SKM-1 treated with dmso at 0.1 percent for 144 hours (cell line): ENCODE results near the gene AOC2.
"Not testable (repeated sequence)": the region's sequence is repeated elsewhere in the genome, so short reads cannot be mapped to it uniquely, and the experiment has no call there.

Experiments
- DNase-seq: peaks from one replicate; lab custom pipeline; 2025; ENCODE audit not compliant: unreplicated experiment; lab: John Stamatoyannopoulos, UW

The AOC2 gene

GRCh38 chr17:42853597-42853967, 9.2 kb downstream of the AOC2 start:
- no peak for DNase-seq

GRCh38 chr17:42853968-42854790, 9.8 kb downstream of the AOC2 start:
- no peak for DNase-seq

GRCh38 chr17:42855048-42855596, 10.7 kb downstream of the AOC2 start:
- no peak for DNase-seq

- not testable (repeated sequence) for DNase-seq
These were observed 11.7 kb downstream of the AOC2 start for GRCh38 chr17:42856093-42856492.

GRCh38 chr17:42856516-42856915, 12.1 kb downstream of the AOC2 start:
- not testable (repeated sequence) for DNase-seq

DNA sequence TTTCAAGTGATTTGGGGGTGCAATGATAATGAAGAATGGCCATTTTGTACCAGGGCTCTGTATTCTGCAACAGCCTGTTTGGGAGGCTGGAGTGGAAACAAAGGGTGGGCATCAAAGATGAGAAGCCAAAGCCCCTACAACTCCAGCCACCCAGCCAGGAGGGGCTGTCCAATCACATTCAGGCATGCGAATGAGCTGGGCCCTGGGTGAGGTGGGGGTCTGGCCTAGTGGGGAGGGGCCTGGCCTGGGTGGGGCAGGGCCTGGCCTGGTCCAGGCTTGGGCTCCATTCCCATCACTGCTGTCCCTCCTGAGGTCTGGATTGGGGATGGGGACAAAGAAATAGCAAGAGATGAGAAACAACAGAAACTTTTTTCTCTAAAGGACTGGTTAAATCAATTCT, 13.0 kb downstream of the AOC2 start:
- DNase-seq = no peak

- DNase-seq = no peak
These were observed 21.3 kb downstream of the AOC2 start for GRCh38 chr17:42865638-42866094.

DNA sequence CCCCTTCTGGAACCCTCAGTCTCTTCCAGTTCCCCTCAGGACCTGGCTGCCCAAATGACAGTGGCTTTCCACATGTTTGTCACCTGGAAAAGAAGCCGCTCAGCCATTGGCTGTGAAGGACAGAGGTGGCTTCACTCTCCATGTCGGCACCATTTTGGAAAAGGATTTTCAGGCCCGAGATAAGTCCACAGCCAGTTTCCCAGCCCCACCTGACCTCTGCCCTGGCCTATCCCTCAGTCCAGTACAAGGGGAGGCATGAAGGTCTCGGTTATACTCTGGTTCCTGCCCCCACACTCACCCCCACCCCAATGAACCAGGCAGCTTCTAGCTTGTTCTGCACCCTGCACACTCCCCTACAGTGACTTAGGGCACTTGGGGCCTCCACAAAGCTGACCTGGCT, 21.8 kb downstream of the AOC2 start:
- DNase-seq = no peak

DNA sequence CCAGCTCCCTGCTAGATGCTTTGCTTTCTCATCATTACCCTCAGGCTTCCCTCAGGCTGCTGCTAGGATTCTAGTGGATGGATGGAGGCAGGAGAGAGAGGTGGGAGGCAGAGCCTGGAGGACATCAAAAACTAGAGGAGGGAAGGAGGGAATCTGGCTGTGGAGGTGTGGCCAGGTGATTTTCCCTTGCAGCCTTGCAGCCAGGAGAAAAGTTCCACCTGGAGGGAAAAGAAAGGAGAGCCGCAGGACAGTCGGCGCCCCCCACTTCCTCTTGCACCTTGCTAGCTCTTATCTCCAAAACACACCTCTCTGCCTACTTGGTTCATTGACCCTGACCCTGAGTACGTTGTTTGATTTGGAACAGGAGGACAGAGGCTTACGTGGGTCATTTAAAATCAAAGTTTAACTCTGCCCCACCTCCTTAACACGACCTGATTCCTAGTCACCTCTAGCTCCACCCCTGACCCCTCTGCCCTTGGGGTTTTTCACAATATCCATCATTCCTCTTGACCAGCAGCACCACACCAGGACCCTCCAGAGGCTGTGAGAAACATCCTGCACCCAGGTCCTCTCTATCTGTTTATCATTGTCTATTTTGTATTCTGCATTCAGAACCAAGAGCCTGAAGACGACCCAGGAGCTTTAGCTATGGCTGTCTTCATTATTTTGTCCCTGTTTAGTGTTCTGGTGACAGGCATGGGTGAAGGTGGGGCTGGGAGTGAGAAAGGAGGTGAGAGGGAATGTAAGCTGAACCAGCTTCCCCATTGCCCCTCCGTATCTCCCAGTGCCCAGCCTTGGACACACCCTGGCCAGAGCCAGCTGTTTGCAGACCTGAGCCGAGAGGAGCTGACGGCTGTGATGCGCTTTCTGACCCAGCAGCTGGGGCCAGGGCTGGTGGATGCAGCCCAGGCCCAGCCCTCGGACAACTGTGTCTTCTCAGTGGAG, 22.5 kb downstream of the AOC2 start:
- no peak for DNase-seq

DNA sequence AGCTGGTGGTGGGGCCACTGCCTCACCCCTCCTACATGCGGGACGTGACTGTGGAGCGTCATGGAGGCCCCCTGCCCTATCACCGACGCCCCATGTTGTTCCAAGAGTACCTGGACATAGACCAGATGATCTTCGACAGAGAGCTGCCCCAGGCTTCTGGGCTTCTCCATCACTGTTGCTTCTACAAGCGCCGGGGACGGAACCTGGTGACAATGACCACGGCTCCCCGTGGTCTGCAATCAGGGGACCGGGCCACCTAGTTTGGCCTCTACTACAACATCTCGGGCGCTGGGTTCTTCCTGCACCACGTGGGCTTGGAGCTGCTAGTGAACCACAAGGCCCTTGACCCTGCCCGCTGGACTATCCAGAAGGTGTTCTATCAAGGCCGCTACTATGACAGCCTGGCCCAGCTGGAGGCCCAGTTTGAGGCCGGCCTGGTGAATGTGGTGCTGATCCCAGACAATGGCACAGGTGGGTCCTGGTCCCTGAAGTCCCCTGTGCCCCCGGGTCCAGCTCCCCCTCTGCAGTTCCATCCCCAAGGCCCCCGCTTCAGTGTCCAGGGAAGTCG, 23.4 kb downstream of the AOC2 start:
- DNase-seq = not testable (repeated sequence)

- no peak for DNase-seq
These were observed 24.0 kb downstream of the AOC2 start for GRCh38 chr17:42868338-42868737.

- no peak for DNase-seq
These were observed 27.3 kb downstream of the AOC2 start for GRCh38 chr17:42871647-42872046.

DNA sequence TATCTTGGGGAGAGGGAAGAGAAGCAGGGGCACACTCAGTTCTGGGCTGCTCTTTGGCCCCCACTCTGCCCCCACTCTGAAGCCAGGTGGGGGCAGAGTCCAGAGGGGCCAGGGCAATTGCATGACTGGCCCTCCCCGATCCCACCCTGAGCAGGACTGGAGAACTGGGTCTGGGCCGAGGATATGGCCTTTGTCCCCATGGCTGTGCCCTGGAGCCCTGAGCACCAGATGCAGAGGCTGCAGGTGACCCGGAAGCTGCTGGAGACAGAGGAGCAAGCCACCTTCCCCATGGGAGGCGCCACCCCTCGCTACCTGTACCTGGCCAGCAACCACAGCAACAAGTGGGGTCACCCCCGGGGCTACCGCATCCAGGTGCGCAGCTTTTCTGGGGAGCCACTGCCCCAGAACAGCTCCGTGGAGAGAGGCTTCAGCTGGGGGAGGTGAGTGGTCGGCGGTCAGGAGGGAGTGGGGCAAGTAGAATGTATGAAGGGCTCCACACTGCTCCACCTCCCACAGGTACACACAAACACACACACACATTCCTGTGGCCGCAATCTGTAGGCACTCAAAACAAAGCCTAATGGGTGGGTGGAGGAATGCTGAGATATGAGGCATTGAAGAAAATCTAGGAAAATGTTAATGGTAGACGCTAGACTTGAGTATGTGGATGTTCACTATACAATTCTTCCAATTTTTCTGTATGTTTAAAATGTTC, 28.0 kb downstream of the AOC2 start:
- no peak for DNase-seq

- DNase-seq = no peak
These were observed 28.9 kb downstream of the AOC2 start for GRCh38 chr17:42873315-42873714.

DNA sequence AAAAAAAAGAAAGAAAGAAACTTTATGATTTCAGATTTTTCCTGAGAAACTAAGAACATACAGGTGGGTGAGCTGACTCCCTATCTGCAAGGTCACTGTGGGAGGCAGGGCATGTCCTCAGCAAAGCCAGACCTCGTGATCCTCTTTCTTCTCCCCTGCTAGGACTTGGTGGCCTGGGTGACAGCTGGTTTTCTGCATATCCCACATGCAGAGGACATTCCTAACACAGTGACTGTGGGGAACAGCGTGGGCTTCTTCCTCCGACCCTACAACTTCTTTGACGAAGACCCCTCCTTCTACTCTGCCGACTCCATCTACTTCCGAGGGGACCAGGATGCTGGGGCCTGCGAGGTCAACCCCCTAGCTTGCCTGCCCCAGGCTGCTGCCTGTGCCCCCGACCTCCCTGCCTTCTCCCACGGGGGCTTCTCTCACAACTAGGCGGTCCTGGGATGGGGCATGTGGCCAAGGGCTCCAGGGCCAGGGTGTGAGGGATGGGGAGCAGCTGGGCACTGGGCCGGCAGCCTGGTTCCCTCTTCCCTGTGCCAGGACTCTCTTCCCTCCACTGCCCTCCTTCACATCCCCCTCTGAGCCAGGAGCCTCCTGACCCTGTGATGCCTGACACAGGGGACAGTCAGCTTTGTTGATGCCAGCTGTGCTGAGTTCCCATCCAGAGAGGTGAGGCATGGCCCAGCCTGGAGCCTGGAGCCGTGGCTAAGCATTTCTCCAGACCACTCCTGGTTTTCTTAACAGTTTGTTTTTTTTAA, 29.7 kb downstream of the AOC2 start:
- not testable (repeated sequence) for DNase-seq

- no peak for DNase-seq
These were observed 32.7 kb downstream of the AOC2 start for GRCh38 chr17:42877037-42877436.

DNA sequence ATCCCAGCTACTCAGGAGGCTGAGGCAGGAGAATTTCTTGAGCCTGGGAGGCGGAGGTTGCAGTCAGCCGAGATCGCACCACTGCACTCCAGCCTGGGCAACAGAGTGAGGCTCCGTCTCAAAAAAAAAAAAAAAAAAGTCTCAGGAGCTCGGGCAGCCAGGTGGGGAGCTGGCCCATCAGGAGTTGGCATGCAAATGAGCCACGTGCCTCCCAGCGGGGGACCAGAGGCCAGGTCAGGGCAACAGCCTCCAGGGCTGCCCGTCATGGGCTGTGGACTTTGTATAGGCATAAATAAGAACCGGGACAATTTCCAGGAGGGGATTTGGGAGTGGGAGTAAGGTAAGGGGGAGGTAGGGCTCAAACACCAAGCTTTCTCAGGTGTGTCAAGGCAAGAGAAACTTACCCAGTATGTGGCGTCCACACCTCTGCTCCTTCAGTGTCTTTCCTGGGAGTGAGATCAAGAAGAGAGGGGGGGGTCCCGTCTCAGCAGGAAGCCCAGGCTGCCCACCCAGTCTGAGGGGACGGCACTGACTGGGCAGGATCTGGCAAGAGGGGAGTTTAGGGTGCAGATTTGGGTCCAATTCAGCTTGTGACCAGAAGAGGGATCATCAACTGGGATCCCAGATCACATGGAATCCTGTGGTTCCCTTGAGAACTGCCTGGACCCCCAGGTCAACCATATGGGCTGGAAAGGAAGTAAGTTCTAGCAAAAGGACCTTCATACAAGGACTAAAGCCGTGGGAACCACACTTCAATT, 33.9 kb downstream of the AOC2 start:
- no peak for DNase-seq

DNA sequence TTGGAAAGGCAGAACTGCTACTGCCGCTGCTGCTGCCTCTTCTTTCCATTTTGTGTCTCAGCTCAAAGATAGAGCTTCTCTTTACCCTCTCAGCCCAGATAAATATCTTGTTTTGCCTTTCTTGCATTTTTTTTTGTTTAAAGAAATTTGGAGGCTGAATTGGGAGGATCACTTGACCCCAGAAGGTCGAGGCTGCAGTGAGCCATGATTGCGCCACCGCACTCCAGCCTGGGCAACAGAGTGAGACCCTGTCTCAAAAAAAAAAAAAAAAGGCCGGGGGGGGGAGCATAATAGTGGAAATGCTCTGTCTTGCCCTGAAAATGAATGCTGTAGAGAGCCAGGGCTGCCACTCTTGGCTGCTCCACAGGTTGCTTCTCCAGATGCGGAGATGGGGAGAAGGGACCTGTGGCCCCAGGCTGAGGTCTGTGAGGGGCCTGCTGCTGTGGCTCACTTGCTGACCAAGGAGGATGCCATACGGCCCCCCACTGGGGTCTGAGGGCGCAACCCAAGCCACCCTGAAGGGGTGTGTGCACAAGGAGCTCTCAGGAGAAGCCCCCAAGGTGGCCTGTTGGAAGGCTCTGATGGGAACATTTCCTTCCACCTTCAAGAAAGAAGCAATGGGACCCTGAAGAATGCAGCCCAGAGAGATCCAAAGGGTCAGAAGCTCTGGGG, 34.7 kb downstream of the AOC2 start:
- no peak for DNase-seq

GRCh38 chr17:42879596-42879985, 35.2 kb downstream of the AOC2 start:
- DNase-seq = no peak
